B cell (primary cell): ENCODE data around the gene NACC1. TPM values are rescaled to one million over a fixed set of nuclear protein-coding genes. Genes with fewer than 3 reads are reported as not detected.

Experiments
- ATAC-seq: fragments of 200-7000 bp; cut with Tn5 transposase; one replicate; pipeline ENCODE4 v1.10.0; 2021; ENCODE audit warnings: low read depth, mild to moderate bottlenecking, moderate number of reproducible peaks, moderate library complexity
- CTCF ChIA-PET: fragments of 350-600 bp; sonication (Branson Sonifier 250); formaldehyde crosslinking; loops from one replicate; lab custom pipeline; 2021; ENCODE audit warnings: antibody characterized with exemption, inconsistent platforms; lab: Charles Lee
- POLR2A ChIA-PET: fragments of 350-600 bp; sonication (Branson Sonifier 250); formaldehyde crosslinking; loops from one replicate; lab custom pipeline; 2021; ENCODE audit warnings: antibody characterized with exemption; lab: Charles Lee
- DNase-seq: peaks from one replicate; pipeline ENCODE4 v3.0.0; 2013
- H2AFZ ChIP-seq: 2 replicates; pipeline ENCODE4 v1.6.1; 2012; ENCODE audit warnings: mild to moderate bottlenecking, low read depth, low read length; ENCODE audit not compliant: insufficient read depth, poor library complexity, severe bottlenecking
- H3K27ac ChIP-seq, 2 donors: 1 replicate in 1 of 2; 2 replicates in 1 of 2; pipeline ENCODE4 v1.5.1; 2012 to 2013; ENCODE audit warnings: low read length in 2 of 2, mild to moderate bottlenecking in 2 of 2, moderate library complexity in 1 of 2
- H3K27me3 ChIP-seq, 4 experiments: fragments of 200-600 bp in 1 of 4; sonication (generic) in 1 of 4; replicated peaks in 1 of 4; 1 replicate in 2 of 4; 2 replicates in 2 of 4; pipeline versions ENCODE4 v1.6.1 to v1.7.0; 2013 to 2016; ENCODE audit warnings: low read length in 3 of 4, mild to moderate bottlenecking in 2 of 4, mixed read lengths in 1 of 4, moderate library complexity in 1 of 4; ENCODE audit not compliant: insufficient read depth in 4 of 4, control insufficient read depth in 3 of 4; ENCODE audit errors: control extremely low read depth in 1 of 4
- H3K36me3 ChIP-seq, 2 experiments: replicated peaks in 1 of 2; 1 replicate in 1 of 2; 2 replicates in 1 of 2; pipeline versions ENCODE4 v1.6.1 to v1.7.1; 2013; ENCODE audit warnings: low read length in 1 of 2; ENCODE audit not compliant: insufficient read depth in 2 of 2, control insufficient read depth in 1 of 2; ENCODE audit errors: control extremely low read depth in 1 of 2, extremely low read depth in 1 of 2
- H3K4me1 ChIP-seq, 2 donors: fragments of 200-600 bp in 1 of 2; sonication (generic) in 1 of 2; 1 replicate in 1 of 2; 2 replicates in 1 of 2; pipeline versions ENCODE4 v1.5.1 to v1.6.1; 2013 to 2017; ENCODE audit warnings: low read length in 2 of 2; ENCODE audit not compliant: control insufficient read depth in 2 of 2, insufficient read depth in 2 of 2
- H3K4me2 ChIP-seq: replicated peaks from 2 replicates; pipeline ENCODE3; 2012; ENCODE audit warnings: mild to moderate bottlenecking, low read depth, low read length; ENCODE audit not compliant: poor library complexity, severe bottlenecking
- H3K4me3 ChIP-seq, 5 experiments: fragments of 200-600 bp in 1 of 5; sonication (generic) in 1 of 5; 1 replicate in 3 of 5; 2 replicates in 2 of 5; pipeline versions ENCODE4 v1.5.1 to v1.7.0; 2011 to 2016; ENCODE audit warnings: low read length in 4 of 5, mild to moderate bottlenecking in 4 of 5, low read depth in 2 of 5, control low read depth in 1 of 5, moderate library complexity in 1 of 5; ENCODE audit not compliant: insufficient read depth in 1 of 5; ENCODE audit errors: control extremely low read depth in 1 of 5, extremely low read depth in 1 of 5
- H3K79me2 ChIP-seq: fragments of 200-600 bp; sonication (generic); one replicate; pipeline ENCODE4 v1.6.0; 2016; ENCODE audit warnings: low read length; ENCODE audit not compliant: control insufficient read depth, insufficient read depth
- H3K9ac ChIP-seq: fragments of 200-600 bp; sonication (generic); 2 replicates; pipeline ENCODE4 v1.6.1; 2017; ENCODE audit warnings: mild to moderate bottlenecking, low read length, moderate library complexity
- H3K9me3 ChIP-seq, 3 donors: one replicate each; pipeline versions ENCODE4 v1.6.1 to v1.7.1; 2013; ENCODE audit warnings: low read length in 2 of 3; ENCODE audit not compliant: control insufficient read depth in 2 of 3, insufficient read depth in 1 of 3; ENCODE audit errors: control extremely low read depth in 1 of 3
- H4K20me1 ChIP-seq: 2 replicates; pipeline ENCODE4 v1.6.0; 2012; ENCODE audit warnings: mild to moderate bottlenecking, low read length; ENCODE audit not compliant: insufficient read depth, control insufficient read depth, poor library complexity, severe bottlenecking
- H3K27ac Mint-ChIP-seq: one replicate; pipeline ENCODE4 v1.8.0; 2021; ENCODE audit warnings: mixed read lengths
- H3K27me3 Mint-ChIP-seq: one replicate; pipeline ENCODE4 v1.8.0; 2021; ENCODE audit warnings: mixed read lengths
- H3K4me1 Mint-ChIP-seq: one replicate; pipeline ENCODE4 v1.8.0; 2021; ENCODE audit warnings: mixed read lengths
- H3K4me3 Mint-ChIP-seq: one replicate; pipeline ENCODE4 v1.8.0; 2021; ENCODE audit warnings: mixed read lengths
- H3K9me3 Mint-ChIP-seq: one replicate; pipeline ENCODE4 v1.8.0; 2022; ENCODE audit warnings: mixed read lengths; ENCODE audit not compliant: insufficient read depth
- CTCF ChIP-seq: fragments of 200-600 bp; IDR thresholded peaks from one replicate; pipeline ENCODE4 v1.8.0; 2022; ENCODE audit warnings: antibody characterized with exemption, mild to moderate bottlenecking
- EZH2 ChIP-seq: IDR thresholded peaks from 2 replicates; pipeline ENCODE4 v1.6.1; 2012; ENCODE audit warnings: borderline replicate concordance, low read depth, mild to moderate bottlenecking, moderate library complexity, low read length; ENCODE audit not compliant: insufficient read depth, poor library complexity, severe bottlenecking
- WGBS: methylation state at CpG from one replicate; pipeline ENCODE4 v1.1.5; 2013; ENCODE audit warnings: missing lambda C conversion rate; ENCODE audit not compliant: insufficient coverage; 5-methylcytosine and 5-hydroxymethylcytosine counted together
- intact Hi-C: fragments of 100-400 bp; cut with micrococcal nuclease; formaldehyde crosslinking; loops from one replicate; pipeline ENCODE4 v1.10.0; 2022
- polyA plus RNA-seq: library from polyadenylated mRNA; depleted of rRNA; stranded (reverse); fragments of >200 nt; gene quantifications from 2 replicates; pipeline ENCODE4 v1.2.3, GENCODE V29; 2012
- total RNA-seq, 2 donors: library from RNA; stranded (reverse); fragments of 120-200 nt in 1 of 2; gene quantifications; 1 replicate in 1 of 2; 2 replicates in 1 of 2; pipeline versions ENCODE4 v1.2.3 to v1.2.4, GENCODE V29; 2013 to 2022

NACC1 gene
- total and polyA plus RNA-seq, 2 donors (not counting 1 experiment from before 2014, with no cell fraction given): 25.9 to 27.5 TPM

DNA sequence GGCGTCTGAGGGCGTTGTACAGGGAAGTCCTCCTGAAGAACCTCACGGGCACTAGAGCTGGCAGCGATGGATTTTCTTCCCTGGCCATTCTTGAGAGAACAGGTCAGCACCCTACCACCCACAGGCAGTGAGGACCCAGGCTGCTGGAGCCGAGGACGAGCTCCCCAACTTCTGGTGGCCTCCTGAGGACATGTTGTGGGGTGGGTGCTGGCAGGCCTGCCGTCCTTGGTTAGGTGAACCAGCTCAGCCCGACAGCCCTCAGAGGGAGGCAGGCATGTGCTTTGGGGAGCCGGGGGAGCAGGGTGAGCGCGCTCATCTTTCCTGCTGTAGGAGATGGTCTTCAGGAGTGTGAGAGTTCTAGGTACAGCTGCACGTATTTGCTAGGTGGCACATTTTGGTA, 30.8 kb upstream of the NACC1 start:
- no peaks in the 10 kb centered on the region for H3K36me3 ChIP-seq
- no peaks in the 10 kb centered on the region for H3K9me3 Mint-ChIP-seq
- no peak overlapping the region for H3K4me2 ChIP-seq
- H4K20me1 ChIP-seq: no peaks in the 10 kb centered on the region
- no peaks in the 10 kb centered on the region for H3K79me2 ChIP-seq
- H3K9me3 ChIP-seq: no peaks in the 10 kb centered on the region
- H3K4me1 ChIP-seq: no peaks in the 10 kb centered on the region
- ChIA-PET CTCF (interaction anchor here (1.4 to 1.9 kb wide), 4 partner anchors 8 to 122 kb away, joined by 3 to 12 read pairs (median 6); no protein-coding TSS in a partner anchor), POLR2A (no interaction called here)
- no peak overlapping the region for H3K9ac ChIP-seq
- no peak overlapping the region for H3K4me3 ChIP-seq
- H3K27me3 ChIP-seq: no peaks in the 10 kb centered on the region
- peaks cover 4% of the 10 kb centered on the region for H3K27me3 Mint-ChIP-seq
- H3K4me1 Mint-ChIP-seq: no peaks in the 10 kb centered on the region
- 87% methylated on average over 7 of the region's 12 CpGs for WGBS
- no peak overlapping the region for H2AFZ ChIP-seq
- intact Hi-C loops: no loop called here
- H3K27ac ChIP-seq: no peak overlapping the region
- no peak overlapping the region for H3K4me3 Mint-ChIP-seq
- TF ChIP-seq CTCF (no peak), EZH2 (no peak)
- no peak overlapping the region for H3K27ac Mint-ChIP-seq
- DNase-seq (no peak), ATAC-seq (no peak)

DNA sequence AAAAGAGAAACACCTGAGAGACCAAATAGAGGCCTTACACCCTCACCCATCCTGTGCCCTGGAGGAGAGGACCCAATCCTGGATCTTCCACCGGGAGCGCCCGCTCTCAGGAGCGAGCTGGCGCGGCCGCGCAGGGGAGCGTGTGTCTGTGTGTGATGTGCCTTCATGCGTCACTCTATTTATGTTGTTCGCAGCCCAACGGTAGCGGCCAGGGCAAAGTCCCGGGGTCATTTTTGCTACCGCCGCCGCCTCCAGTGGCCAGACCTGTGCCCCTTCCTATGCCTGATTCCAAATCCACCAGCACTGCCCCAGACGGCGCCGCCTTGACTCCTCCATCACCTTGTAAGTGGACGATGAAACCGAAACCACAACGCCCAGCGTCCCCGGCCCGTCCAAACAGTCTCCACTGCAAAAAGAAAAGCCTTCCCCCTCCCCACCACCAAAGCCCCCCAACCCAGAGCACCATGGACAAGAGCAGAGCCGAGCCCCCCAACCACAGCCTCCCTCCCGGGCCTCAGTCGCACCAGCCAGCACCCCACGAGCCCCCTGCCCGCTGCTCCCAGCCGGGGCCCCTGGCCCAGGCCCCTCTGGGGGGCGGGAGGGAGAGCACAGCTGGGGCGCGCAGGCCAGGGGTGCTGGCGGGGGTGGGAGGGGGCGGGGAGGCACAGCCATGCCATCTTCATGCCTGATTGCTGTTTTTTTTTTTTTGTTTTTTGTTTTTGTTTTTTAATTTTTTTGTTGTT, 30.1 kb upstream of the NACC1 start:
- H3K27me3 Mint-ChIP-seq: peaks cover 4% of the 10 kb centered on the region
- intact Hi-C loops: no loop called here
- H3K4me1 ChIP-seq: no peaks in the 10 kb centered on the region
- no peaks in the 10 kb centered on the region for H3K36me3 ChIP-seq
- H3K9ac ChIP-seq: no peak overlapping the region
- H3K27ac Mint-ChIP-seq: no peak overlapping the region
- no peaks in the 10 kb centered on the region for H3K9me3 ChIP-seq
- no peaks in the 10 kb centered on the region for H4K20me1 ChIP-seq
- no peak overlapping the region for H2AFZ ChIP-seq
- no peaks in the 10 kb centered on the region for H3K9me3 Mint-ChIP-seq
- POLR2A ChIA-PET: no interaction called here
- H3K27ac ChIP-seq: no peak overlapping the region
- no peaks in the 10 kb centered on the region for H3K79me2 ChIP-seq
- no peaks in the 10 kb centered on the region for H3K4me1 Mint-ChIP-seq
- no peak overlapping the region for H3K4me3 ChIP-seq
- DNase-seq: no peak
- no peak for ATAC-seq
- TF ChIP-seq EZH2: no peak
- TF ChIP-seq CTCF: no peak
- CTCF ChIA-PET: interaction anchor here (1.5 to 1.9 kb wide), 2 partner anchors 111 to 123 kb away, joined by 4 to 12 read pairs; no protein-coding TSS in a partner anchor
- H3K4me3 Mint-ChIP-seq: no peak overlapping the region
- no peaks in the 10 kb centered on the region for H3K27me3 ChIP-seq
- WGBS: 93% methylated on average over 27 of the region's 37 CpGs
- H3K4me2 ChIP-seq: no peak overlapping the region
